SIG-M5 (cell line): Measurements from ENCODE around the gene OTOL1.

Experiments used
- DNase-seq: peaks from one replicate; lab custom pipeline; 2025; lab: John Stamatoyannopoulos, UW

Gene OTOL1

GRCh38 chr3:161545824-161546223, 49.2 kb downstream of the OTOL1 start:
- no peak for DNase-seq

GRCh38 chr3:161548301-161548700, 51.7 kb downstream of the OTOL1 start:
- no peak for DNase-seq

GRCh38 chr3:161549261-161549660, 52.7 kb downstream of the OTOL1 start:
- no peak for DNase-seq

- no peak for DNase-seq
These were observed 54.0 kb downstream of the OTOL1 start for GRCh38 chr3:161550491-161551195.

- DNase-seq = no peak
These were observed 55.1 kb downstream of the OTOL1 start for GRCh38 chr3:161551697-161552096.

GRCh38 chr3:161552984-161553560, 56.5 kb downstream of the OTOL1 start:
- no peak for DNase-seq
